ENCODE results near the gene CPB1. TPM values are rescaled to one million over a fixed set of nuclear protein-coding genes. Genes with fewer than 3 reads are reported as not detected.

Gene CPB1
- total RNA-seq, 1 donor from 2014 or later, result 0.21 TPM

DNA sequence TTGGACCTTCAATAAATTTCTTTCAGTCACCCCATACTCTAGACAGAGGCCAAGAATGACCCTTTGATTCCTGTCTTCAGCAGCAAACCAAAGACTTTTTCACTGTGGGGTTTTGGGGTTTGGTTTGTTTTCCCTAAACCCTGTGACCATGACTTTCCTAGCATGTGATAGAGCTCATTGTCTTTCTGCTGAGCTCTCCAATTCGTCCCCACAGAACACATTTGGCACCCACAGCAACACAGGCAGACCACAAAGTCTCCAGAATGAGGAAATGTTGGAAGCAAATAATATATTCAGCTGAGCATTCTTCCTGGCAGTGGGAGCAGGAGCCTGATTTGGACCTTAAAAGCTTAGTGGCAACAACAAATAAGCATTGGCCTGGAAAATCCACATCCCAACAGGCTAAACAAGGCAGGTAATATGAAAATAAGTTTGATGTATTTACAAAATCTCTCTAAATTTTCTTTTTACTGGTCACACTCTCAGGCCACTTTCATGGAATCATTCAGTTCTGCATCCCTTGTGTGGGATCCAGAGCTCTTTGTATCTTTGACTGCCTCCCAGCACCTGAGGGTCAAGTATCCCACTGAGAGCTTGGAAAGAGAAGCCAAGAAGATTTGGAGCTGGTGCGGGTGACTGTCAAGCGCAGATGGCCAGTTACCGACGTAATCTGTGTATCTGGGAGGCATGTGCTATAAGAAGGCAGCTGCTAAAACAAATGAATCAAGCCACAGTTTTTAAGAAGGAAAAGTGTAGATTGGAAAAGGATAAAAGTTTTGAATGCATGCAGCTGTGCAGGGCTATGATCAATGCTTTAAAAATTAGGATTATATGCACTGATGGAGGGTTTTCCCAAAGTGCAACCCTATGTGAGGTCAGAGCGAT, 36.5 kb upstream of the CPB1 start:
- H3K36me3 ChIP-seq, result no peaks in the 10 kb centered on the region
- intact Hi-C loops (cut with DNase I), result no loop called here
- no peaks in the 10 kb centered on the region for H3K9me3 ChIP-seq
- no peak for DNase-seq (ENCODE audit: low spot score in 2 of 2)
- H3K4me1 ChIP-seq, result no peaks in the 10 kb centered on the region
- H3K27ac ChIP-seq, result no peak overlapping the region
- H3K27me3 ChIP-seq, result no peaks in the 10 kb centered on the region
- TF ChIP-seq, protein P1, sequence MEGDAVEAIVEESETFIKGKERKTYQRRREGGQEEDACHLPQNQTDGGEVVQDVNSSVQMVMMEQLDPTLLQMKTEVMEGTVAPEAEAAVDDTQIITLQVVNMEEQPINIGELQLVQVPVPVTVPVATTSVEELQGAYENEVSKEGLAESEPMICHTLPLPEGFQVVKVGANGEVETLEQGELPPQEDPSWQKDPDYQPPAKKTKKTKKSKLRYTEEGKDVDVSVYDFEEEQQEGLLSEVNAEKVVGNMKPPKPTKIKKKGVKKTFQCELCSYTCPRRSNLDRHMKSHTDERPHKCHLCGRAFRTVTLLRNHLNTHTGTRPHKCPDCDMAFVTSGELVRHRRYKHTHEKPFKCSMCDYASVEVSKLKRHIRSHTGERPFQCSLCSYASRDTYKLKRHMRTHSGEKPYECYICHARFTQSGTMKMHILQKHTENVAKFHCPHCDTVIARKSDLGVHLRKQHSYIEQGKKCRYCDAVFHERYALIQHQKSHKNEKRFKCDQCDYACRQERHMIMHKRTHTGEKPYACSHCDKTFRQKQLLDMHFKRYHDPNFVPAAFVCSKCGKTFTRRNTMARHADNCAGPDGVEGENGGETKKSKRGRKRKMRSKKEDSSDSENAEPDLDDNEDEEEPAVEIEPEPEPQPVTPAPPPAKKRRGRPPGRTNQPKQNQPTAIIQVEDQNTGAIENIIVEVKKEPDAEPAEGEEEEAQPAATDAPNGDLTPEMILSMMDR (IDR thresholded peaks at IDR 0.05), result no peak
- no peak overlapping the region for H3K4me3 ChIP-seq

DNA sequence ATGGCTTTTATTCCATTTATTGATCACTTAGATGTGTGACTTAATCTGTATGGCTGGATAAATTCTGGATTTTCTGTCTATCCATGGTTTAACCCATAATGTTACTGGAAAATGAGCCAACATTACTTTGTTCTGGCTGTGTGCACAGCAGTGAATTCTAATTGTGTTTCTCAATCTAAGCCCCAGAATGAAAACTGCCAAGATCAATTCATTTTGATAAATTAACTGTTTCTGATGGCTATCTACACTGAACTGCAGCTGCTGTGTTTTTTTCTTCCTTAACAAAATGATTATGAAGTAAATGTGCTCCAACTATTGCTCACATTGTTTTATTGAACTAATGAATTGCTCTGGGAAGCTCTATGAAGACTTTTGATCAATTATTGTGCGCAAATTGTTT, 35.7 kb upstream of the CPB1 start:
- Histone ChIP-seq H3K4me3 (no peak overlapping the region), H3K27ac (no peak overlapping the region), H3K4me1 (no peaks in the 10 kb centered on the region), H3K27me3 (no peaks in the 10 kb centered on the region), H3K36me3 (no peaks in the 10 kb centered on the region), H3K9me3 (no peaks in the 10 kb centered on the region)
- DNase-seq (ENCODE audit: low spot score in 2 of 2), result no peak
- TF ChIP-seq, protein P1 (IDR thresholded peaks at IDR 0.05), result no peak
- intact Hi-C loops (cut with DNase I), result no loop called here

DNA sequence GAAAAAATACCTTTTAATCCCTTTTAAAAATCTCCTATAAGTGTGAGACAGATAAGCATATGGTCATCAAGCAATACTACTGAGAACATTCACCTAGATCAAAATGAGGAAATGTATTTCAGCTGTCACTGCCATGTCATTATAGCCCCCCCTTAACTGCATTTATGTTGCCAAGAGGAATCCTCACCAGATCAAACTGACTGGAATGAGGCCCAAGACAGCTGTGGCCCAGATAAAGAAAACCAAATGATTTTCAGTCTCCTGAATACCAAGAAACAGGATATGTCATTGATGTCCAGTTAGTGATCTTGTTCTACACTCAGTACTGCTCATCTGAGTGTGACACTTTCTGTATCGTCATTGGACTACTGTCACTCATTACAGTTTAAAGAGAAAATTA, 35.1 kb upstream of the CPB1 start:
- no peaks in the 10 kb centered on the region for H3K9me3 ChIP-seq
- H3K4me3 ChIP-seq, result no peak overlapping the region
- no peak for DNase-seq (ENCODE audit: low spot score in 2 of 2)
- intact Hi-C loops (cut with DNase I), result no loop called here
- no peaks in the 10 kb centered on the region for H3K27me3 ChIP-seq
- no peaks in the 10 kb centered on the region for H3K36me3 ChIP-seq
- H3K4me1 ChIP-seq, result no peaks in the 10 kb centered on the region
- TF ChIP-seq, protein P1 (IDR thresholded peaks at IDR 0.05), result no peak
- no peak overlapping the region for H3K27ac ChIP-seq

DNA sequence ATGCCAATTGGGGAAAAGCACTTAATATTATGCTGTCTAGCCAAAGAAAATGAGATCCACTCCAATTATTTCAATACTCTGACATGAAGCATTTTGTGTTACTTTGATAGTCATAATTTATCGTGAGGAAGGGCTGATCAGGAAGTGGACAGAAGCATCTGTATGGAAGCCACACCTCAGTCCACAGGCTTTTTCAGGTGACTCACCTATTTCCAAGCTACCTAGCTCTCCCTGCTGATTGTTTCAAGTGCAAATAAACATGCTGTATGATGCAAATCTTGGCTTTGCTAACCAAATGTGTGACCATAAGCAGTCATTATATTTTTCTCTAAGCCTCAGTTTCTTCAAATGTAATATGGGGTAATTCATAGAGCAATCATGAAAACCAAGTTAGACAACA, 30.8 kb upstream of the CPB1 start:
- H3K27ac ChIP-seq, result no peak overlapping the region
- no peak overlapping the region for H3K4me3 ChIP-seq
- no peaks in the 10 kb centered on the region for H3K4me1 ChIP-seq
- intact Hi-C loops (cut with DNase I), result no loop called here
- no peaks in the 10 kb centered on the region for H3K36me3 ChIP-seq
- TF ChIP-seq, protein P1 (IDR thresholded peaks at IDR 0.05), result no peak
- H3K27me3 ChIP-seq, result no peaks in the 10 kb centered on the region
- H3K9me3 ChIP-seq, result no peaks in the 10 kb centered on the region
- no peak for DNase-seq (ENCODE audit: low spot score in 2 of 2)

DNA sequence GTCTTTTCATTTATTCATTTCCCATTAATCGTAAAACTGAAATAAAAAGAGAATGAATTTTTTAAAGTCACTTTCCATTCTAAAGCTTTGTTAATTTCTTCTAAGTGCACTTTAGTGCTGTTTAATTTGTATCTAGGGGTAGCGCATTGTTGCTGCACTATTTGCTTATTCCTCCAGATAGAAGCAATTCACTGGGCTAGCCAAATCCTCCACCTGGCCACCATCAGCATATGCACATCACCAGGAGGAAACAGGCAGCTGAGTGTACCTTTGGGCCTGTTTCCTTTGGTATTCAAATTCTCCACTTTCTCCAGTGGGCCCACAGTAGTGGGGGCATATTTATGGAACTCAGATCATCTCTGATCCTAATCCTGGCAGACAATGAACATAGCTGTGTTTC, 29.8 kb upstream of the CPB1 start:
- H3K4me1 ChIP-seq, result no peaks in the 10 kb centered on the region
- TF ChIP-seq, protein P1 (IDR thresholded peaks at IDR 0.05), result no peak
- H3K36me3 ChIP-seq, result no peaks in the 10 kb centered on the region
- H3K9me3 ChIP-seq, result no peaks in the 10 kb centered on the region
- H3K27me3 ChIP-seq, result no peaks in the 10 kb centered on the region
- intact Hi-C loops (cut with DNase I), result no loop called here
- H3K27ac ChIP-seq, result no peak overlapping the region
- no peak for DNase-seq (ENCODE audit: low spot score in 2 of 2)
- no peak overlapping the region for H3K4me3 ChIP-seq
